Stimulated activated naive CD8-positive, alpha-beta T cell treated with anti-CD3 and anti-CD28 coated beads, Interleukin-15, Interleukin-2, amounts not matched to agents 100 ng/mL and 50 ng/mL, for 24 hours (primary cell): ENCODE data around the gene NFATC3.

Experiments used
- H3K27ac Mint-ChIP-seq: one replicate; pipeline ENCODE4 v1.8.0; 2021; ENCODE audit warnings: mild to moderate bottlenecking, mixed read lengths
- H3K27me3 Mint-ChIP-seq: one replicate; pipeline ENCODE4 v1.8.0; 2021; ENCODE audit warnings: mixed read lengths
- H3K36me3 Mint-ChIP-seq: one replicate; pipeline ENCODE4 v1.8.0; 2021; ENCODE audit warnings: low read depth, mixed read lengths
- H3K4me1 Mint-ChIP-seq: one replicate; pipeline ENCODE4 v1.8.0; 2021; ENCODE audit warnings: low read depth, mixed read lengths
- H3K4me3 Mint-ChIP-seq: one replicate; pipeline ENCODE4 v1.8.0; 2021; ENCODE audit warnings: mild to moderate bottlenecking, mixed read lengths
- H3K9me3 Mint-ChIP-seq: one replicate; pipeline ENCODE4 v1.8.0; 2021; ENCODE audit warnings: mixed read lengths

Gene NFATC3

DNA sequence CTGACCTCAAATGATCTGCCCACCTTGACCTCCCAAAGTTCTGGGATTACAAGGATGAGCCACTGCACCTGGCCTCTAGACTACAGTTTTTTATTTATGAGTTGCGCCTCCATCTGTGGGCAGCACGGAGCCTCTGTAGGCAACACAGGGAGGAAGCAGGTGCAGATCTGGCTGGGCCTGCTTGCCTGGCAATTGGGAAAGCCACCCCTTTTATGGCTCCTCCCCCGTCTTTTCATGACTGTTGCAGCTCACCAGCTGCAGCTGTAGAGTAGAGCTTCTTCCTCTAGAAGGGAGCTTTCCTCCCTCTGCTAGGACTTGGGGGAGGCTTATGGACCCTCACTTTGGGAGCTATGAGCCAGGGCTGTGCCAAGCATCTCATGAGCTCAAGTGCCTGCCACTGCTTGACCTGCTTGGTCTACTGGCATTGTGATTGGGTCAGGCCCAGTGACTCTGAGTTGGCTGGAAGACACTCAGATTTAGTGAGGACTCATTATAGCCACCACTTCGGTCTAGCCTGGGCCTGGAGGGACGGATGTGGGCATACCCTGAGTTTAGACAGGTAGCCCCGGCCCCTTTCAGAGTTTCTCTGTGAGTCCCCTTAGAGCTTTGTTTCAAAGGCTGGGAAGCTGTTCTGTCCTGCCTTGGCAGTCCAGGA lies 172.2 kb downstream of the NFATC3 start:
- Mint-ChIP-seq H3K4me3 (no peak overlapping the region), H3K27me3 (no peaks in the 10 kb centered on the region), H3K27ac (no peak overlapping the region), H3K4me1 (peaks cover 11% of the 10 kb centered on the region), H3K9me3 (no peaks in the 10 kb centered on the region), H3K36me3 (peaks cover 10% of the 10 kb centered on the region)

DNA sequence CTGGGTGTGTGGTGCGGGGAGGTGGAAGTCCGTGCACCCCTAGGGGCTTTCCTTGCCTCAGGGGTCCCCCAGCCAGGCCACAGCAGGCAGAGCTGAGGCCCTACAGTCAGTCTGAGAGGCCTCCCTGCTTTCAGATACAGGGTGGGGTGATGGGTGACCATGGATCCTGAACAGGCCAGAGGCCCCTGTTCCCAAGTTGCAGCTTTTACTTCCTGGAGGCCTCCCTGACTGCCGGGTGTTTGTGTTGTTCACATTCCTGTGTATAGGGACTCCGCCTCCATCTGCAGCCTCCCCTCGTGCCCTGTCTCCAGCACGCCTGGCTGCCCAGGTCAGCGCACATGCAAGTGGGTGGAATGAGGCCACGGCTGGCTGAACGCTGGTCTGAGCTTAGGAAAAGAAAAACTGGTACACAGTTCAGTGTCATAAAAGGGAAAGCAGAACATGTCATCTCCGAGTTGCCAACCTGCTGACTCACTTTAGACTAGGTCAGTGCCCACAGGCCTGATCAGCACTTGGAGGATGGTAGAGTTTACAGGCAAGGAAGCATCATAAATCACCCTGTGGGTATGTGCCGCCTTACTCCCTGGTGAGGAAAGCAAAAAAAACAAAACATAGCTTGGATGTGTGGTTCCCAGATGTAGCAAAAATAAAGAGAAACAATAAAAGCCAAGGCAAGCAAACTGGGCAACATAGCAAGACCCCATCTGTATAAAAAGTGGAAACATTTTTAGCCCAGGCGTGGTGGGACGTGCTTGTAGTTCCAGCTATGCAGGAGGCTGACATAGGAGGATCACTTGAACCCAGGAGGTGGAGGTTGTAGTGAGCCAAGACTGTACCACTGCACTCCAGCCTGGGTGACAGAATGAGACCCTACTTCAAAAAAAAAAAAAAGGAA lies 173.0 kb downstream of the NFATC3 start:
- Mint-ChIP-seq H3K4me1 (peaks cover 14% of the 10 kb centered on the region), H3K4me3 (no peak overlapping the region), H3K36me3 (peaks cover 10% of the 10 kb centered on the region), H3K27ac (no peak overlapping the region), H3K9me3 (no peaks in the 10 kb centered on the region), H3K27me3 (no peaks in the 10 kb centered on the region)

DNA sequence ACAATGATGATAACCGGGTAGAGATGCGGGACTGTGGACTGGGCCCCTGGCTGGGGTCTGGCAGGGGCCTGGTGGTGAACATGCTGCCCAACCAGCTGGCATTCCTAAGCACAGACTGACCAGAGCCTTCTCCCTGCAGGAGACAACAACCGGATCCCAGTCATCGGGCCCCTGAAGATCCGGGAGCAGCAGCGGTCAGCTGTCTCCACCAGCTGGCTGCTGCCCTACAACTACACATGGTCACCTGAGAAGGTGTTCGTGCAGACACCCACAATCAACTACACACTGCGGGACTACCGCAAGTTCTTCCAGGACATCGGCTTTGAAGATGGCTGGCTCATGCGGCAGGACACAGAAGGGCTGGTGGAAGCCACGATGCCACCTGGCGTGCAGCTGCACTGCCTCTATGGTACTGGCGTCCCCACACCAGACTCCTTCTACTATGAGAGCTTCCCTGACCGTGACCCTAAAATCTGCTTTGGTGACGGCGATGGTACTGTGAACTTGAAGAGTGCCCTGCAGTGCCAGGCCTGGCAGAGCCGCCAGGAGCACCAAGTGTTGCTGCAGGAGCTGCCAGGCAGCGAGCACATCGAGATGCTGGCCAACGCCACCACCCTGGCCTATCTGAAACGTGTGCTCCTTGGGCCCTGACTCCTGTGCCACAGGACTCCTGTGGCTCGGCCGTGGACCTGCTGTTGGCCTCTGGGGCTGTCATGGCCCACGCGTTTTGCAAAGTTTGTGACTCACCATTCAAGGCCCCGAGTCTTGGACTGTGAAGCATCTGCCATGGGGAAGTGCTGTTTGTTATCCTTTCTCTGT lies 174.0 kb downstream of the NFATC3 start:
- H3K4me1 Mint-ChIP-seq = peaks cover 23% of the 10 kb centered on the region
- H3K36me3 Mint-ChIP-seq = peaks cover 10% of the 10 kb centered on the region
- H3K27ac Mint-ChIP-seq = no peak overlapping the region
- no peak overlapping the region for H3K4me3 Mint-ChIP-seq
- H3K9me3 Mint-ChIP-seq = no peaks in the 10 kb centered on the region
- no peaks in the 10 kb centered on the region for H3K27me3 Mint-ChIP-seq

DNA sequence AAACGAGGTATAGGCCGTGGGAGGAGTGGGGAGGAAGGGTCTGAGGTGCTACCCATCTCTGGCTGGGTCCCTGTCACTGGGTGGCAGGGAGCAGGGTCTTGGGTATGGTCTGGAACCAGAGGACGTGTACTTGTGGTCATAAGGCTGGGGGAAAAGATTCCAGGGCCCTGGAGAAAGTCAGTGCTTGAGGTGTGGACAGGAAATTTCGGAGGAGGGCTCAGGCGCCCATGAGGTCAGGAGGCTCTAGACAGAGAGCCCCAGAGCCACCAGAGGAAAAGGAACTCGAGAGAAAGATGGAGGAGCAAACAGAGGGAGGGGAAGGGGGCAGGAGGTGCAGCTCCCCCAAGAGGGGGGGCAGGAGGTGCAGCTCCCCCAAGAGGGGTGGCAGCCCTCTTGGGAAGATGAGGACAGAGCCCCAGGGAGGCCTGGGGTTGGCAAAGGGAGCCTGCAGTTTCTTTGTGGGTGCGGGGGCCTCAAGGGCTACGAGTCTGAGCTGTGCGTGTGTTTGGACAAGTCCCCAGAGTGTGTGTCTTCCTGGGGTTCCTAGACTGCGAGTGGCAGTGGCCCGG lies 178.5 kb downstream of the NFATC3 start:
- Mint-ChIP-seq H3K4me1 (peaks cover 49% of the 10 kb centered on the region), H3K36me3 (peaks cover 13% of the 10 kb centered on the region), H3K9me3 (no peaks in the 10 kb centered on the region), H3K4me3 (peak overlapping the region; percentile 84), H3K27me3 (no peaks in the 10 kb centered on the region), H3K27ac (peak overlapping the region; percentile 93)

DNA sequence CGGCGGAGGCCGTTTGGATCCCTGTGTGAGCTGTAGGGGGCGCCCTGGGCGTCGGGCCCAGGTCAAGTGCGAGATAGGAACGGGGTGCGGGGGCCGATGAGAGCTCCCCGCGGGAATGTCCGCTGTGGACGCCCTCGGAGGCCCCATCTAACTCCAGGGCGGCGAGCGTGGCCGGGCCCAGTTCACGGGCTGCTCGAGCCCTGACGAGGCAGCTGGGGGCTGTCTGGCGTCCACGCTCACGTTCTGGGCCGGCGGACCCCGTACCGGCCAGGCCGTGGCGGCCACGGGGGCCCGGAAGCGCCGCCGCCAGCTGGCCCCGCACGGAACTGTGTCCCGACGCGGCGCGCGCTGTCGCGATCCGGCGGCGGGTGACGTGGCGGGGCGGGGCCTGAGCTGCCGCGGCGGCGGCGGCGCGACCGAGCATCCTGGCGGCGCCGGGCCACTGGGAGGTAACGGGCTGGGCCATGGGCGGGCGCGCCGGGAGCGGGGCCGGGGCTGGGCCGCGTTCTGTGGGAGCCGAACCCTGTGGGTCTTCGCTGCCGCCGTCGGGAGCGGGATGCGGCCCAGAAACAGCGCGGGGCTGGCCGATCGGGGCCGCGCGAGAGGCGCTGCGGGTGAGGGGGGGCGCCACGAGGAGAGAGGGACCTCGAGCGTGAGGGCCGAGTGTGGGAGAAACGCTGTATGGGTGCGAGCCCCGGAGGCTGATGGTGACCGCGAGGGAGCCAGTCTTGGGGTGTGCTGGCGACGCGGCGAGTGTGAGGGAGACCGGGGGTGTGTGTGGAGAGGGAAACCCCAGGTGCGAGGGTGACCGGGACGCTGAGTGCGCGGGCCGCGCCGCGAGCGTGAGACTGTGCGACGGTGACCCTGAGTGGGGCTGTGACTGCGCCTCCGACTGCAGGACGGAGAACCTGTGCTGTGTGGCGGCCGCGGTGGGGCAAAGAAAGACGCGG lies 179.2 kb downstream of the NFATC3 start, which contains the start of gene SLC7A6:
Gene SLC7A6 (plus strand): TSS at position 399 of the 950 bp plus-strand sequence. CDS start 10,201 bp downstream, outside the sequence.
- no peaks in the 10 kb centered on the region for H3K9me3 Mint-ChIP-seq
- peak within 1 kb of the TSS; percentile 95 for H3K4me3 Mint-ChIP-seq
- peak within 1 kb of the TSS; percentile 98 for H3K27ac Mint-ChIP-seq
- peaks cover 16% of the 10 kb centered on the region for H3K36me3 Mint-ChIP-seq
- H3K27me3 Mint-ChIP-seq = no peaks in the 10 kb centered on the region
- peaks cover 57% of the 10 kb centered on the region for H3K4me1 Mint-ChIP-seq

DNA sequence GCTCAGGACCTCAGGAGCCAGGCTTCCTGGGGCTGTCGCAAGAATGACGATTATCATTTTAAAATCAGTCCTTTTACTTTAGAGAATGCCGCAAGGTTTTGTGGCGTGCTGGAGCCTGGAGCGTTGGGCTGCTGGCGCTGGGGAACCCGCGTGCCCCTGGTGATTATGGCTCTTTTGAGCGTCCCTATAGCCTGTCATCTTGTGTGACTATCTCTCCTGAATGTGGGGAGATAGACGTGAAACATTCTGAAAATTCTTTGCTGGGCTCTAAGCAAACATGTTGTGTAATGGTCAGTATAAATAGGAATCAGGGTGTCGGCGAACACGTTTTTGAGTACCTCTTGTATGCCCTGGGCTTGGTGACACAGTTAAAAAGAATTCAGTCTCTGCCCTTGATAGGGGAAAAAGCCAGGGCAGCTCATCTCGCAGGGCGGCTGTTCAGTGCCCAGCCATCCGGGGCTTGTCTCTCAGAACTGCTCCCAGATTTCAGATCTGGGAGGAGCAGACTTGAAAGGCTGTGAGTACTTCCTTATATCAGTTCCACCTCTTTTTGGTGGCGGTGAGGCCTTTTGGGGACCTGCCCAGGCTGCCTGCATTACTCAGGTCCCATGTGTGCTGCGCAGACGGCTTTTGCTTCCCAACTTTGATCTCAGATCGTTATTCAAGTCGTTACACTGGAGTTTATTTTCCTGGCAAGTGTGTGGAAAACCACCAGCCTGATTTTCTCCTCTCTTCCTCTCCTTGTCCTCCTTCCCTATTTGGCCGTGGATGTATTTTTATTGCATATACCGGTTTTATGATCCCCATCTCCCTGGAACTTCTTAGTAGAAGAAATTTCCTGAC lies 180.1 kb downstream of the NFATC3 start:
- H3K36me3 Mint-ChIP-seq = peaks cover 18% of the 10 kb centered on the region
- H3K9me3 Mint-ChIP-seq = no peaks in the 10 kb centered on the region
- H3K4me1 Mint-ChIP-seq = peaks cover 66% of the 10 kb centered on the region
- no peaks in the 10 kb centered on the region for H3K27me3 Mint-ChIP-seq
- H3K27ac Mint-ChIP-seq = peak overlapping the region; percentile 98
- H3K4me3 Mint-ChIP-seq = peak overlapping the region; percentile 95

DNA sequence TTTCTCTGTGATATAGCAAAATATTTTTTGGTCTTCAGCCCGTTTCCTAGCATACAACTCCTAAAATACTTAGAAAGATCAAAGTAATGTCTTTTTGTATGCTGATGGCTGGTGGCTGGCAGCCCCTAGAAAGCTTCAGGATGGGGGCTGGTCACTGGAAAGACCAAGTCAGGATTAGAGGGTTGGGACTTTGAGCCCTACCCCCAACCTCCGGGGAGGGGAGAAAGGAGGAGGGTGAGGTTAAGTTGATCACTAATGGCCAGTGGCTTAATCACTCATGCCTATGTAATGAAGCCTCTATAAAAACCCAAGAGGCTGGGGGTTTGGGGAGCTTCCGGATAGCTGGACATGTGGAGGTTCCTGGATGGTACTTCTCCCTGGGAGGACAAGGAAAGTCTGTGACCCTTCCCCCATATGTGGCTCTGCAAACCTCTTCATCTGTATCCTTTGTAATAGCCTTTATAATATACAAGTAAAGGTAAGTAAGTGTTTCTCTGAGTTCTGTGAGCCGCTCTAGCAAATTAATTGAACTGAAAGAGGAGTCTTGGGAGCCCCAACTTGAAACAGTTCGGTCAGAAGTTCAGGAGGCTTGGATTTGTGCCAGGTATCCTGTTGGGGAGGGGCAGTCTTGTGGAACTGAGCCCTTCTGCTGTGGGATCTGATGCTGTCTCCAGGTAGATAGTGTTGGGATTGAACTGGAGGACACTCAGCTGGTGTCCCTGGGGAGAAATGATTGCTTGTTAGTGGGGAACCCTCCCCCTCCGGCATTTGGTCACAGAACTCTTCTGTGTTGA lies 182.6 kb downstream of the NFATC3 start:
- Mint-ChIP-seq H3K27ac (peak overlapping the region; percentile 89), H3K36me3 (peaks cover 27% of the 10 kb centered on the region), H3K4me3 (peak overlapping the region; percentile 68)

DNA sequence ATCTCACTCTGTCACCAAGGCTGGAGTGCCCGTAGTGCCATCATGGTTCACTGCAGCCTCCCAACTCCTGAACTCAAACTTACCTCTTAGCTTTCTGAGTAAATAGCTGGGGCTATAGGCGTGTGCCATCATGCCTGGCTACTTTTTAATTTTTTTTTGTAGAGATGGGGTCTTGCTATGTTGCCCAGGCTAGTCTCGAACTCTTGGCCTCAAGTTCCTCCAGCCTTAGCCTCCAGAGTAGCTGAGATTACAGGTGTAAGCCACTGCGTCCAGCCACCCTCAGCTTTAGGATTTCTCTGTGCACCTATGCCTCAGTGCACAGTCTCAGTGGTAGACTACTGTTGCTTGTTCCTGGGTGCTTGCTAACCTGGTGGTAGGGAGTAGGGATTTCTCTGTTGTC lies 184.6 kb downstream of the NFATC3 start:
- H3K9me3 Mint-ChIP-seq = no peaks in the 10 kb centered on the region
- peaks cover 93% of the 10 kb centered on the region for H3K4me1 Mint-ChIP-seq
- H3K36me3 Mint-ChIP-seq = peaks cover 44% of the 10 kb centered on the region
- peak overlapping the region; percentile 64 for H3K4me3 Mint-ChIP-seq
- H3K27ac Mint-ChIP-seq = peak overlapping the region; percentile 91
- no peaks in the 10 kb centered on the region for H3K27me3 Mint-ChIP-seq

More for the DNA sequence above, 182.6 kb downstream of the NFATC3 start:
- H3K27me3 Mint-ChIP-seq = no peaks in the 10 kb centered on the region
- peaks cover 85% of the 10 kb centered on the region for H3K4me1 Mint-ChIP-seq
- H3K9me3 Mint-ChIP-seq = no peaks in the 10 kb centered on the region

DNA sequence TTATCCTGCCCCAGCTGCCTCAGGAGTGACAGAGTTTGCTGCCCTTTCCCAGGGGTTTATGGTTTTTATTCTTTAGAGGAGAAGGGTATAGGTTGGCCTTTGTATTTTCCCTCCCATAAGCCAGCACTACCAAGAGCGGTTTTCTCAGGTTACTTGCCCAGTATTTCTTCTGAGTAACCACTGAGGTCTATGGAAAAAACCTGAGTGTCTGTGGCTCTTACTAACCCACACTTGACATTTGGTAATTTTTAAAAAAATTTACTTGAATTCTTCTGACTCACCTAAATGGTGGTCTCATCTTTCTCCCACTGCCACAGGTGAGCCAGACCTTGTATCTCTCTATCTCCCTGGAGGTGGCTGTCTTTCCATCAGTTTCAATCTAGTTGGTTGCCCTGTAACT lies 185.2 kb downstream of the NFATC3 start:
- Mint-ChIP-seq H3K36me3 (peaks cover 45% of the 10 kb centered on the region), H3K4me3 (peak overlapping the region; percentile 23), H3K27me3 (no peaks in the 10 kb centered on the region), H3K4me1 (peaks cover 96% of the 10 kb centered on the region), H3K27ac (peak overlapping the region; percentile 91), H3K9me3 (no peaks in the 10 kb centered on the region)

DNA sequence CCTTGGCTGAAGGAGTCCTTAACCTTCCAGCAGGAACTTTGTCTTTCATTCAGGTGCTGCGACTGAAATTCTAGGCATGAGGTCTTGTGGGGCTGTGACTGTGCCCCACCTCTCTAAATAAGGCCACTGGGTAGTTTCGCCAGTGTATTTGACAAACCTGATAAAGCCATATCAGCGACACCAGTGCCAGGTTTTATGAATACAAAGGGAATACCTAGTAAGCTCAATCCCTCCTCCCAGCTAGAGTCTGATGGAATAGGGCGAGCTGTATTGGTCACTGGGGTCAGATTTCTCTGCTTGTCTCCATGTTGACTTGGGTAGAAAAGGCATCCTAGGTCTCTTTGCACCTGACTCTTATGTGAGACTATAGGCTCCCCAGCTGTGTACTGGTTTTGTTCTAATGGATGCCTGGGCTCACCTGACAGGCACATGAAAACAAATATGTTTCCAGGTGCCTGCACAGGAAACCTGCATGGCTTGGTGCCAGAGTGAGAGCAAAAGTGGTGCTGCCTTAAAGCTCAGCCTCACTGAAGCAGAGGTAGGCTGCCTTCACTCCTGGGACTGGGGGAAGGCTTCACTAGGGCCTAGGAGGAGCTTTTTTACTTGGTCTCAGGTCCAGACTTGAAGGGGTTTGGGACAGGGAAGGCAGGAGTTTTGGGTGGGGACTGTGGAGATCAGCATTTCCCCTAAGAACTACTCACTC lies 187.5 kb downstream of the NFATC3 start:
- Mint-ChIP-seq H3K9me3 (no peaks in the 10 kb centered on the region), H3K4me1 (peaks cover 93% of the 10 kb centered on the region), H3K4me3 (peak overlapping the region; percentile 61), H3K36me3 (peaks cover 54% of the 10 kb centered on the region), H3K27ac (peak overlapping the region; percentile 88), H3K27me3 (no peaks in the 10 kb centered on the region)

DNA sequence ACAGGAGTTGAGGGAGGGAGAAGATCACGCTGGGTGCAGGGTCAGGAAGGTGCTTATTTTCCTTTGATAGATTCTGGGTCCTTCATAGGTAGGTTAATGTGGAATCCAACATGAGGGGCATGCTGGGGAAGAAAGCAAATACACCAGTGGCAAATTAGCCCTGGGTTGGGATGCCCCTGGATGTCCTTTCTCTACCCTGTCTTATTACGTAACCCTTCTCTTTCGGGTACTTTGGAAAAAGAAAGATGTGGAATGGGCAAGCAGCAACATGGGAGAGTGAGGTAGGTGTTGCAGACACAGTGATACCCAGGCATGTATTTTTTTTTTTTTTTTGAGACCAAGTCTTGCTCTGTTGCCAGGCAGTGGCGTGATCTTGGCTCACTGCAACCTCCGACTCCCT lies 188.3 kb downstream of the NFATC3 start:
- H3K4me1 Mint-ChIP-seq = peaks cover 85% of the 10 kb centered on the region
- peak overlapping the region; percentile 88 for H3K27ac Mint-ChIP-seq
- H3K4me3 Mint-ChIP-seq = peak overlapping the region; percentile 61
- no peaks in the 10 kb centered on the region for H3K9me3 Mint-ChIP-seq
- peaks cover 47% of the 10 kb centered on the region for H3K36me3 Mint-ChIP-seq
- no peaks in the 10 kb centered on the region for H3K27me3 Mint-ChIP-seq

DNA sequence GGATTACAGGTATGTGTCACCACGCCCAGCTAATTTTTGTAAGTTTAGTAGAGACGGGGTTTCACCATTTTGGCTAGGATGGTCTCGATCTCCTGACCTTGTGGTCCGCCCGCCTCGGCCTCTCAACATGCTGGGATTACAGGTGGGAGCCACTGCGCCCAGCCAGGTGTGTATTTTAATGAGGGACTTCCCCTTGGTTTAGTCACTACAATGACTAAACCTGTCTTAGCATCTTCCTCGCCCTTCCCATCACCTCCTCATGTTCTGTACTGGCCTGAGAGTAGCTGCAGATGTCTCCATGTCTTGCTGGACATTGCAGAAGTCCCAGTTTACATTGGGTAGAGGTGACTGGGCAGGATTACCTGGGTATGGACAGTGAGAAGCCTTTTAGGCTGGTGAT lies 188.7 kb downstream of the NFATC3 start:
- peaks cover 80% of the 10 kb centered on the region for H3K4me1 Mint-ChIP-seq
- H3K27ac Mint-ChIP-seq = peak overlapping the region; percentile 59
- peaks cover 46% of the 10 kb centered on the region for H3K36me3 Mint-ChIP-seq
- no peaks in the 10 kb centered on the region for H3K27me3 Mint-ChIP-seq
- H3K4me3 Mint-ChIP-seq = no peak overlapping the region
- no peaks in the 10 kb centered on the region for H3K9me3 Mint-ChIP-seq
